SW 1271 (cell line): ENCODE results near the gene E2F1.

ENCODE experiments used
- DNase-seq, 2 experiments: peaks; one replicate each; lab custom pipeline; 2025; lab: John Stamatoyannopoulos, UW

E2F1 gene

GRCh38 chr20:33686100-33686983 is at the start of gene E2F1:
E2F1 (minus strand) TSS chr20:33686385; CDS start chr20:33686264, 121 bp downstream.
- peak; percentile 99 to 100 for DNase-seq

DNA sequence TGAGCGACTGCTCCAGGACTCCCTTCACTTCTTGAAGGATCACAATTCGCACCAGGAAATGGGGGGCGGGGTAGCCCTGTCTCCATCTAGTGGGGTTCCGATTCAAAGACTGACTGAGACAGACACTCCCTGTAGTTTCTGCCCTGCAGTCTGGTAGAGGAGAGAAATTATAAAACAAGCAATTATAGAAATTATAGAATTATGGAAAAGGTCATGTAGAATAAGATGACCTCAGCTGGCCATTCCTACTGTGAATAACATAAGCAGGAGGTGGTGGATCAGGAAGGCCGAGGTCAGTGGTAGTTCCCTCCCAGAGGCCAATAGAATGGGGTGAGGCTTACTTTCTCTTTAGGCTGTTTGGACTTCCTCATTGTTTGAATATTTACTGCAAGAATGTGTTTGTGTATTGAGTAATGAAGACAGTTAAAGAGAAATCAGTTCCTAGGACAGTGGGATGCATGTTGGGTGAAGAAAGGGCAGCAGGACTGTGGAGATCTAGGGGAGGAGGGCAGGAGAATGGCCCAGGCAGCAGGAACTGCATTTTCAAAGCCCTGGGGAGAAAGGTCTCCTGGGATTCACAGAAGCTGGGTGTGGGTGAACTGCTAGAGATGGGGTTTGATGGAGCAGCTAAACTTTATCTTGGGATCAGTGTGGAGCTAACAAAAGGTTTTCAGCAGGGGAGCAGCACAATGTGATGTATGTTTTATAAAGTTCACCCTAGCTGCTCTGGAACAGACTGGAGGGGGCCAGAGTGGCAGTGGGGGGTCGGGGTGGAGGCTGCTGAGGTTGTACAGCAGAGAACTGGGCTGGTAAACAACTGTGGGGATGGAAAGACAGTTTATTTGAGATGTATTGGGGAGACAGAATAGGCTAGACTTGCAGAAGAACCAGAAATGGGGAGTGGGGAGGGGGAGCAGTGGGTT is 47.7 kb upstream of the E2F1 start:
- DNase-seq: peak; percentile 54 to 92

DNA sequence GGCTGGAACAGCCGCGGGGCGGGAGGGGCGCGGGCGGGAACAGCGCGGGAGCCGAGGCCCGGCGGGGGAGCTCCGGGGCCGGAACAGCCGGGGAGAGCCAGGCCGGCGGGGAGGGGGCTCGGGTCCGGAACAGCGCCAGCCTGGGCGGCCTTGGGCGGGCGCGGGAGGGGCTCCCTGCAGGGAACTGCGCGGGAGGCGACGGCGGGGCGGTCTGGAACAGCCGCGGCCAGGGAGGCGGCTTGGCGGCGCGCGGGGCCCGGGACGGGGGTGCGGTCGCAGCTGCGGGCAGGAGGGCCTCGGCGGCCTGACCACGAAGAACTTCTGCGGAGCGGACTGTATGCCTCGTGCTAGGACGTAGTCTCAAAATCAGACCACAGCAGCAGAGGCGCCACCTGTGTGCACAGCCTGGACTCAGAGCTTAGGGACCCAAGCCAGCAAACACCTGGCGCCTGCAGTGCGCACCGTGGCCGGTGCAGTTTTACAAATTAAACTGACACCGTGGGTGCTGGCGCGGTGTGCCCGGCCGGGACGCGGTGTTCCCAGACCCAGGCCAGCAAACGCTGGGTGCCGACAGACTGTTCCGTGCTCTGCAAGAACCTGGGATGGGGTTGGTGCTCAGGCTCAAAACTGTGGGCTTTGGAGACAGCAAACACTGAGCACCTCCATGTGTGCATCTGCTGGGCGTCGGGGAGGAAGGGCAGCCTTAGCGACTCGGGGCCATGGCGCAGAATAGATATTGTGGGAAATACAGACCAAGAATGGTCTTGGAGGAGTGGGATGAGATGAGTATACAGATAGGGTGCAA is 46.2 kb upstream of the E2F1 start:
- peak; percentile 97 to 99 for DNase-seq

- peak; percentile 97 to 99 for DNase-seq
These were observed 45.5 kb upstream of the E2F1 start, which contains the start of gene ZNF341 for GRCh38 chr20:33731693-33732165. ZNF341 (plus strand) TSS chr20:33731996; CDS start chr20:33732022, 26 bp downstream.

DNA sequence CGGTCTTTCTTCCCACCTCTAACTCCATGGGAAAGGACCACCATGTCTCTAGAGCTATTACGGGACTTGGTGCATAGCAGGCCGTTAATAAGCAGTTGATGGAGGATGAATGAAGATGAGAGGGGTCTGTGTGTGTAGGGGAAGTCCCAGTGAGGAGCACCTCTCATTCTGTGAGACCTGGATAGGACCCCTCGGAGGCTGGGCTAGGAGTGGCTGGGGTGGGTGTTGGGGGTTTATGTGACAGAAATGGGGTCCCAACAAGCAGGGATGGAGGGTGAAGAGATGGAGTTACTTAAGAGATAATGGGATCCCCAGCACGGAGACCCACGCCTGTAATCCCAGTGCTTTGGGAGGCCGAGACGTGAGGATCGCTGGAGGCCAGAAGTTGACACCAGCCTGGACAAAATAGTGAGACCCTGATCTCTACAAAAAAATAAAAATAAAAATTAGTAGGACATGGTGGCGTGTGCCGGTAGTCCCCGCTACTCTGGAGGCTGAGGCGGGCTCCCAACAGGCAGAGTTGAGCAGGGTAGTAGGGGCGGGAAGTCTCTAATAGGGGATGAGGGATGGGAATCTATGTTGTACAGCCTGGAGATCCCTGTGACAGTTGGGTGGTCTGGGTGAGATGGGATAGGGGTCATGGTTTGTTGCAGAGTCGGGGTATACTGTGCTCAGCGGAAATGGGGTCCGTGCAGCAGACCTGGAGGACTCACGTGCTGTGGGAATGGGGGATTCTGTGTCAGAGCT is 44.9 kb upstream of the E2F1 start:
- DNase-seq: no peak

GRCh38 chr20:33729101-33729500 is 42.9 kb upstream of the E2F1 start:
- DNase-seq: no peak

DNA sequence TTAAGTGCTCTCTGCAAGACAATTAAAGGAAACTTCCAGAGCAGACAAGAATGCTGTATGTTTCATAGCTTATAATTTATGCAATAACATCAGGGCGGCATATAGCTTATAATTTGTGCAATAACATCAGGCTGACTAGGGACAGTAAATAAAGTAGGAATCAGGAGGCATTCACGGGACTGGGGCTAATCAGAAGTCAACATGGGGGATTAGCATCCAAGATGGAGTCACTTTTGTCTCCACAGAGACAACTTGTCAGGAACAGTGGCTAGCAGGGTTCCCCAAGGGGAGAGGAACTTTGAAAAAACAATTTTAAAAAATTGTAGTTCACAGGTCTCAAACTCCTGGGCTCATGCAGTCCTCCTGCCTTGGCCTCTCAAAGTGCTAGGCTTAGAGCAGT is 42.3 kb upstream of the E2F1 start:
- no peak for DNase-seq

- DNase-seq: no peak
These were observed 41.6 kb upstream of the E2F1 start for GRCh38 chr20:33727806-33728205.

DNA sequence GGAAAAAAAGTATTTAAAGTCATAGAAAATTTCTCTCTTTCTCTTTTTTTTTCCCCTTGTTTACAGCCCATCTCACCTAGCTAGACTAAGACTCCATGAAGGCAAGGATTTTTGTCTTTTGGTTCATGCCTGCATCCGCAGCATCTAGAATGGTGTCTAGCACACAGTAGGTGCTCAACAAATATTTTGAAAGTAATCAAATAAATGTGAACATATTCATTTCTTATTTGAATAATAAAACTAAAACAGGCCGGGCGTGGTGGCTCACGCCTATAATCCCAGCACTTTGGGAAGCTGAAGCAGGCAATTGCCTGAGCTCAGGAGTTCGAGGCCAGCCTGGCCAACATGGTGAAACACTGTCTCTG is 40.9 kb upstream of the E2F1 start:
- no peak for DNase-seq

- no peak for DNase-seq
These were observed 39.6 kb upstream of the E2F1 start for GRCh38 chr20:33725607-33726264.

DNA sequence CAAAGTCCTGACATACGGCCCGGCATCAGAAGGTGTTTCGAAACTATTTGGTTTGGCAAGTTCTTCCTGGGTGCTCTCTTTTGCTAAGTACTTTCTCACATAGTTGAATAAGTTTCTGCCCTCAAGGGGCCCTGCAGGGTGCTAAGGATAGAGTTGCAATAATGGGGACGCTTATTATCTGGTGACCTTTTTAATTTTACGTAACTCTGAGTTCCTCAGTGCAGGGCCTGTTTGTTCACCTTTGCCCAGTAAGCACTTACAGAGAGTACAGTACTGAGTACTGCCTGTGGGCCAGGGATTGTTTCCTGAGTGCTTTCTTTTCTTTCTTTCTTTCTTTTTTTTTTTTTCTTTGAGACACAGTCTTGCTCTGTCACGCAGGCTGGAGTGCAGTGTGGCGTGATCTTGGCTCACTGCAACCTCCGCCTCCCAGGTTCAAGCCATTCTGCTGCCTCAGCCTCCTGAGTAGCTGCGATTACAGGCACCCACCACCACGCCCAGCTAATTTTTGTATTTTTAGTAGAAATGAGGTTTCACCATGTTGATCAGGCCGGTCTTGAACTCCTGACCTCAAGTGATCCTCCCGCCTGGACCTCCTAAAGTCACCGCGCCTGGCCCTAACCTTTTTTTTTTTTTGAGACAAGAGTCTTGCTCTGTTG is 38.4 kb upstream of the E2F1 start:
- no peak for DNase-seq

DNA sequence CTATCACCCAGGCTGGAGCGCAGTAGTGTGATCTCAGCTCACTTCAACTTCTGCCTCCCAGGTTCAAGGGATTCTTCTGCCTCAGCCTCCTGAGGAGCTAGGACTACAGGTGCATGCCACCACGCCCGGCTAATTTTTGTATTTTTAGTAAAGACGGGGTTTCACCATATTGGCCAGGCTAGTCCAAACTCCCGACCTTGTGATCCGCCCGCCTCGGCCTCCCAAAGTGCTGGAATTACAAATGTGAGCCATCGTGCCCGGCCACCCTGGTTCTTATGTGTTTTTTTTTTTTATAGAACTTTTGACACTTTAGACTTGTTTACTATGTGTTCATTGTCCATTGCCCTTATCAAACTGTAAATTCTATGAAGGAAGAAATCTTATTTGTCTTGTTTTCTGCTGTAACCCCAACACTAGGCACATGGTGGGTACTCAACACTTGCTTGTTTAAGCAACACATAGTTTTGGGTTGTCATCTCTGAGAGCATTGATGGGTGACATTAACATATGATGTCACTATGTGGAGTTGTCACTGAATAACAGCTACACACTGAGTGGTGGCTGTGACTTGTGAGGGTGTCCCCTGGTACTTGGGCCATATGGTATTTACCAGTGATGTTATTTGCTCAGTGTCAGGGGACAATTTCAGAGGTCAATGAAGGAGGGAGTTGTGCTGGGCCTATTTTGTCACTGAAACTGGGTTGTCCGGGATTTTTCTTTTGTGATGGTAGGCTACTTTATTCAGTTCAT is 35.4 kb upstream of the E2F1 start:
- no peak for DNase-seq

GRCh38 chr20:33719989-33720709 is 34.0 kb upstream of the E2F1 start, which contains the start of gene PXMP4:
PXMP4 (minus strand) TSS chr20:33720310; CDS start chr20:33720207, 103 bp downstream.
- DNase-seq: peak; percentile 100

GRCh38 chr20:33719277-33719988 is 33.2 kb upstream of the E2F1 start:
- no peak for DNase-seq

GRCh38 chr20:33716498-33716897 is 30.3 kb upstream of the E2F1 start:
- no peak for DNase-seq

DNA sequence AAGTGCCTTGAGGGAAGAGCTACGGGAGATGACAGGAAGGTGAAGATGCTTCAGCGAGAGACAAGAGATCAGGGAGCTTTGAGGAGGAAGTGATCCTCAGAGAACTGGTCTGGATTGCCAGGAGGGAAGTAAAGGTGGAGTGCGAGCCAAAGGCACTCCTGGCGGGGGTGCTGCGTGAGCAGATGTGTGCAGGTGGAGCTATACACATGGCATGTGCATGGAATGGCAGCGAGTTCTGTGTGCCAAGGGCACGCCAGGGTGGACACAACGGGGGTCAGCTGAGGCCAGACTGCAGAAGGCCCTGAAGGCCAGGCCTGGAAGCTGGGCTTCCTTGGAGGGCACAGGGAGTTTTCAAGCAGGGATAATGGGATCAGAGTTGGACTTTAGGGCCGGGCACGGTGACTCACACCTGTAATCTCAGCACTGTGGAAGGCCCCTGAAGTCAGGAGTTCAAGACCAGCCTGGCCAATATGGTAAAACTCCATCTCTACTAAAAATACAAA is 27.7 kb upstream of the E2F1 start:
- DNase-seq: no peak

DNA sequence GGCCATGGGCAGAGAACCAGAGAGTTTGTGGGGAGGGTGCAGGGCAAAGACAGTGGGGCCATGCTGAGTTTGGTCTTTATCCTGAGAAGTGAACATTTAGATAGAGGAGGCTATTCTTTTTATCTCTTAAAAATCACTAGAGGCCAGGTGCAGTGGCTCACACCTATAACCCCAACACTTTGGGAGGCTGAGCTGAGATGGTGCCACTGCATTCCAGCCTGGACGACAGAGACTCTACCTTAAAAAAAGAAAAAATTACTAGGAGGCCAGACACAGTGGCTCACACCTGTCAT is 25.2 kb upstream of the E2F1 start:
- no peak for DNase-seq
